HG02759 (cell line): Measurements from ENCODE around the gene CBARP.
A peak's percentile ranks its signal among the peaks of the same experiment; 100 is the strongest.

ENCODE experiments used
- ATAC-seq: cut with Tn5 transposase; IDR thresholded peaks from one replicate; pipeline ENCODE4 v1.9.1; 2021; ENCODE audit warnings: mild to moderate bottlenecking, moderate library complexity; ENCODE audit not compliant: unreplicated experiment

The CBARP gene

GRCh38 chr19:1275260-1275975, 37.6 kb upstream of the CBARP start, which contains the start of gene FAM174C:
FAM174C (plus strand) TSS chr19:1275530; CDS start chr19:1275550, 20 bp downstream.
- peak; percentile 78 for ATAC-seq

GRCh38 chr19:1274852-1275259, 37.1 kb upstream of the CBARP start:
- no peak for ATAC-seq

- no peak for ATAC-seq
Observed at GRCh38 chr19:1274081-1274851, 36.5 kb upstream of the CBARP start.

GRCh38 chr19:1273263-1274041, 35.6 kb upstream of the CBARP start:
- no peak for ATAC-seq

- no peak for ATAC-seq
Observed at GRCh38 chr19:1272423-1273262, 34.8 kb upstream of the CBARP start.

- no peak for ATAC-seq
Observed at GRCh38 chr19:1271528-1272422, 34.0 kb upstream of the CBARP start.

- no peak for ATAC-seq
Observed at GRCh38 chr19:1270854-1271527, 33.2 kb upstream of the CBARP start.

GRCh38 chr19:1270213-1270853, 32.5 kb upstream of the CBARP start:
- ATAC-seq: no peak

- peak; percentile 37 for ATAC-seq
Observed at GRCh38 chr19:1269478-1270212, 31.8 kb upstream of the CBARP start.

- peak; percentile 54 for ATAC-seq
Observed at GRCh38 chr19:1269065-1269477, 31.3 kb upstream of the CBARP start, which contains the start of gene CIRBP. CIRBP (plus strand) TSS chr19:1269332; CDS start chr19:1270934, 1,602 bp downstream.

- ATAC-seq: no peak
Observed at GRCh38 chr19:1268226-1269064, 30.6 kb upstream of the CBARP start.

- ATAC-seq: no peak
Observed at GRCh38 chr19:1267477-1268225, 29.8 kb upstream of the CBARP start.

- peak; percentile 15 for ATAC-seq
Observed at GRCh38 chr19:1266916-1267476, 29.2 kb upstream of the CBARP start.

GRCh38 chr19:1266129-1266915, 28.5 kb upstream of the CBARP start:
- ATAC-seq: peak; percentile 38

GRCh38 chr19:1265615-1266128, 27.9 kb upstream of the CBARP start:
- no peak for ATAC-seq
